Astrocyte of the cerebellum (primary cell): ENCODE data around the gene MAGI3.

Experiments
- DNase-seq: peaks from one replicate; pipeline ENCODE4 v3.0.0-alpha.2; 2011; ENCODE audit warnings: low read depth
- H3K4me3 ChIP-seq: 2 replicates; pipeline ENCODE4 v1.5.1; 2011; ENCODE audit warnings: mild to moderate bottlenecking, low read depth, low read length, moderate library complexity
- CTCF ChIP-seq: IDR thresholded peaks from 2 replicates; pipeline ENCODE4 v1.5.1; 2012; ENCODE audit warnings: low read length, low read depth, moderate library complexity, mild to moderate bottlenecking; ENCODE audit errors: missing control alignments
- in situ Hi-C: cut with HindIII; loops from 2 replicates; pipeline ENCODE4 v1.10.0; 2017; ENCODE audit warnings: low sequenced_read_pairs

Gene MAGI3

GRCh38 chr1:113677250-113678158 lies 287.2 kb downstream of the MAGI3 start:
- DNase-seq = peak; percentile 48
- no peak overlapping the region for H3K4me3 ChIP-seq
- peak; percentile 40 for TF ChIP-seq CTCF
- in situ Hi-C loops = no loop called here

GRCh38 chr1:113678159-113678469 lies 287.8 kb downstream of the MAGI3 start:
- no peak for TF ChIP-seq CTCF
- in situ Hi-C loops = no loop called here
- no peak for DNase-seq
- no peak overlapping the region for H3K4me3 ChIP-seq

- TF ChIP-seq CTCF = no peak
- no peak for DNase-seq
- in situ Hi-C loops = loop anchor here (10.0 kb wide), 1 partner anchor 567 kb away; no protein-coding TSS in a partner anchor
- no peak overlapping the region for H3K4me3 ChIP-seq
Measured at GRCh38 chr1:113681596-113682337, 291.5 kb downstream of the MAGI3 start.

GRCh38 chr1:113683384-113684152 lies 293.3 kb downstream of the MAGI3 start:
- in situ Hi-C loops = loop anchor here (10.0 kb wide), 1 partner anchor 569 kb away; no protein-coding TSS in a partner anchor
- DNase-seq = no peak
- H3K4me3 ChIP-seq = no peak overlapping the region
- TF ChIP-seq CTCF = no peak

GRCh38 chr1:113684153-113684541 lies 293.8 kb downstream of the MAGI3 start:
- no peak for TF ChIP-seq CTCF
- in situ Hi-C loops = loop anchor here (10.0 kb wide), 1 partner anchor 569 kb away; no protein-coding TSS in a partner anchor
- DNase-seq = no peak
- no peak overlapping the region for H3K4me3 ChIP-seq
